Neuronal stem cell (in vitro differentiated cells): ENCODE data around the gene SPPL2B.
A peak's percentile ranks its signal among the peaks of the same experiment; 100 is the strongest.

Experiments used
- DNase-seq: peaks from one replicate; pipeline ENCODE4 v3.0.0-alpha.2; 2013; ENCODE audit warnings: low spot score
- H2AFZ ChIP-seq: one replicate; pipeline ENCODE4 v1.6.1; 2013; ENCODE audit warnings: mild to moderate bottlenecking, low read length, inconsistent platforms
- H2AK5ac ChIP-seq: 2 replicates; pipeline ENCODE4 v1.6.1; 2013; ENCODE audit warnings: low read depth, mild to moderate bottlenecking, inconsistent platforms, low read length, moderate library complexity, mixed read lengths
- H2BK120ac ChIP-seq: 2 replicates; pipeline ENCODE4 v1.6.1; 2013; ENCODE audit warnings: low read depth, mild to moderate bottlenecking, inconsistent platforms, low read length, moderate library complexity, mixed read lengths
- H2BK12ac ChIP-seq: one replicate; pipeline ENCODE4 v1.6.1; 2013; ENCODE audit warnings: low read length, inconsistent platforms
- H2BK15ac ChIP-seq: 2 replicates; pipeline ENCODE4 v1.6.1; 2013; ENCODE audit warnings: mild to moderate bottlenecking, low read length, inconsistent platforms, mixed read lengths
- H2BK5ac ChIP-seq: one replicate; pipeline ENCODE4 v1.6.1; 2013; ENCODE audit warnings: inconsistent platforms, mild to moderate bottlenecking, low read length, moderate library complexity
- H3K14ac ChIP-seq: one replicate; pipeline ENCODE4 v1.6.1; 2013; ENCODE audit warnings: low read length, inconsistent platforms
- H3K18ac ChIP-seq: 2 replicates; pipeline ENCODE4 v1.6.1; 2013; ENCODE audit warnings: low read length, inconsistent platforms
- H3K23ac ChIP-seq: 2 replicates; pipeline ENCODE4 v1.6.1; 2013; ENCODE audit warnings: low read depth, mild to moderate bottlenecking, mixed read lengths, low read length, inconsistent platforms; ENCODE audit not compliant: poor library complexity
- H3K27ac ChIP-seq: replicated peaks from 3 replicates; pipeline ENCODE4 v1.5.1; 2013; ENCODE audit warnings: low read length, inconsistent platforms
- H3K27me3 ChIP-seq, 3 experiments: 2 replicates each; pipeline ENCODE4 v1.6.1; 2013; ENCODE audit warnings: low read length in 3 of 3, mild to moderate bottlenecking in 2 of 3, inconsistent platforms in 1 of 3, low read depth in 1 of 3, mixed read lengths in 1 of 3, moderate library complexity in 1 of 3; ENCODE audit not compliant: control insufficient read depth in 3 of 3, insufficient read depth in 3 of 3
- H3K36me3 ChIP-seq, 2 donors: replicated peaks in 1 of 2; 2 replicates each; pipeline ENCODE4 v1.6.1; 2013; ENCODE audit warnings: low read length in 2 of 2; ENCODE audit not compliant: control insufficient read depth in 2 of 2, insufficient read depth in 2 of 2
- H3K4ac ChIP-seq: 2 replicates; pipeline ENCODE4 v1.6.1; 2013; ENCODE audit warnings: inconsistent platforms, mild to moderate bottlenecking, low read length, moderate library complexity
- H3K4me1 ChIP-seq, 2 donors: 1 replicate in 1 of 2; 2 replicates in 1 of 2; pipeline ENCODE4 v1.6.1; 2013; ENCODE audit warnings: low read length in 2 of 2, low read depth in 1 of 2; ENCODE audit not compliant: control insufficient read depth in 2 of 2, insufficient read depth in 1 of 2
- H3K4me2 ChIP-seq: one replicate; pipeline ENCODE4 v1.6.1; 2013; ENCODE audit warnings: mild to moderate bottlenecking, low read length, inconsistent platforms; ENCODE audit not compliant: insufficient read depth, poor library complexity, severe bottlenecking
- H3K4me3 ChIP-seq, 2 donors: 2 replicates each; pipeline ENCODE4 v1.5.1; 2013; ENCODE audit warnings: low read length in 2 of 2, mild to moderate bottlenecking in 2 of 2, inconsistent platforms in 1 of 2, moderate library complexity in 1 of 2
- H3K79me1 ChIP-seq: one replicate; pipeline ENCODE4 v1.6.1; 2013; ENCODE audit warnings: low read depth, mild to moderate bottlenecking, inconsistent platforms, low read length, moderate library complexity
- H3K9ac ChIP-seq: one replicate; pipeline ENCODE4 v1.6.1; 2013; ENCODE audit warnings: mild to moderate bottlenecking, low read depth, low read length, inconsistent platforms; ENCODE audit not compliant: poor library complexity
- H3K9me3 ChIP-seq, 2 donors: replicated peaks in 1 of 2; 2 replicates each; pipeline versions ENCODE3 to v1.6.1; 2013; ENCODE audit warnings: low read length in 2 of 2, mild to moderate bottlenecking in 2 of 2, inconsistent platforms in 1 of 2, low read depth in 1 of 2, mixed read lengths in 1 of 2, moderate library complexity in 1 of 2; ENCODE audit not compliant: control insufficient read depth in 2 of 2, insufficient read depth in 1 of 2
- H4K8ac ChIP-seq: one replicate; pipeline ENCODE4 v1.6.1; 2013; ENCODE audit warnings: low read depth, mild to moderate bottlenecking, inconsistent platforms, low read length, moderate library complexity
- H4K91ac ChIP-seq: one replicate; pipeline ENCODE4 v1.6.1; 2013; ENCODE audit warnings: low read length, low read depth, mild to moderate bottlenecking, inconsistent platforms; ENCODE audit not compliant: poor library complexity
- WGBS, 2 donors: extraction: QIAGEN DNeasy Blood & Tissue Kit; methylation state at CpG; one replicate each; pipeline ENCODE4 v1.1.7; 2013; ENCODE audit warnings: missing lambda C conversion rate in 2 of 2, mixed read lengths in 1 of 2; ENCODE audit not compliant: insufficient read length in 2 of 2, insufficient replicate concordance in 1 of 2; ENCODE audit errors: extremely low coverage in 2 of 2; 5-methylcytosine and 5-hydroxymethylcytosine counted together

The SPPL2B gene

DNA sequence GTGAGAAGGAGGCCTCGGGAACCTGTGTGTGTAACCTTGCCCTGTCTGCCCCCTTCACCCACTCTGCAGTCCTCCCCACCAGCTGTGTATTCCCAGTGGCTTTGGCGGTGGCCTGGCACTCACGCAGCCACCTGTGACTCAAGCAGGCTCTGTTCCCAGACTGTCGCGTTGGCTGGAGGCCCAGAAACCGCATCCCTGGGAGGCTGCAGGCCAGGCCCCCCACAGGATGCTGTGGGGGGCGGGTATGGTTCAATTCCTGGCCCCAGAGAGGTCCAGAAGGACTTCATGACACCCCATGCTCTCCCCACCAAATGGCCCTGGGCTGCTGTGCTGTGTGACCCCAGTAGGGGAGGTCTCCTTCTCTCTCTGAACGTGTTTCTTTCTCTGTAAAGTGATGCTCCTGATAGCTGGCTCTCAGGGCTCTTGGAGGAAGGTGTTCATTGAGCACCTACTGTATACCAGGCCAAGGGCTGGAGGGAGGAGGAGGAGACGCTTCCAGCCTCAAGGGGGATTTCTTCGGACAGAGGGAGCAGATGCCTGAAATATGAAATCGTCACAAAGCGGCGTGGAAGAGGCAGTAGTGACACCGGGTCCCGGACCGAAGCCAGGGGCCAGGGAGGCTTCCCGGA, 18.6 kb upstream of the SPPL2B start:
- Histone ChIP-seq H2BK12ac (no peak overlapping the region), H3K27ac (no peak overlapping the region), H3K4me3 (no peak overlapping the region), H3K4me2 (no peak overlapping the region), H3K9me3 (peaks cover 4 to 5% of the 10 kb centered on the region in 2 donors), H3K14ac (no peak overlapping the region), H2AK5ac (peak overlapping the region; percentile 88), H2BK15ac (no peak overlapping the region), H3K18ac (peak overlapping the region; percentile 65), H3K27me3 (peaks cover 0 to 60% (median 24%) of the 10 kb centered on the region in 3 experiments), H3K9ac (no peak overlapping the region), H3K79me1 (no peaks in the 10 kb centered on the region), H4K91ac (no peak overlapping the region), H2BK5ac (no peak overlapping the region), H2AFZ (no peak overlapping the region), H4K8ac (no peak overlapping the region), H2BK120ac (no peak overlapping the region), H3K23ac (peak overlapping the region; percentile 43), H3K4me1 (peaks cover 0 to 1% of the 10 kb centered on the region in 2 donors), H3K4ac (no peak overlapping the region), H3K36me3 (no peaks in the 10 kb centered on the region)
- DNase-seq: no peak
- WGBS, 2 donors: no CpG with 5 or more reads among the region's 17 CpGs

DNA sequence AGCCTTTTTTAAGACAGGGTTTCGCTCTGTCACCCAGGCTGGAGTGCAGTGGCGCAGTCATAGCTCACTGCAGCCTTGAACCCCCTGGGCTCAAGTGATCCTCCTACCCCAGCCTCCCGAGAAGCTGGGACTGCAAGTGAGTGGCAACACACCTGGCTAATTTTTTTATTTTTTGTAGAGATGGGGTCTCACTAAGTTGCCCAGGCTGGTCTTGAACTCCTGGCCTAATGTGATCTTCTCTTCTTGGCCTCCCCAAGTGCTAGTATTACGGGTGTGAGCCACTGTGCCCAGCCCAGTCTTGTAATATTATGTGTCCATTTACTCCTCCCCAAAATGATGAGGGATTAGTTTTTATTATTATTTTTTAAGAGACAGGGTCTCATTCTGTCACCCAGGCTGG, 17.4 kb upstream of the SPPL2B start:
- Histone ChIP-seq H4K8ac (no peak overlapping the region), H3K9me3 (peaks cover 5 to 11% of the 10 kb centered on the region in 2 donors), H3K14ac (no peak overlapping the region), H3K9ac (no peak overlapping the region), H3K4me2 (no peak overlapping the region), H2AFZ (no peak overlapping the region), H3K27ac (no peak overlapping the region), H2BK12ac (no peak overlapping the region), H3K23ac (no peak overlapping the region), H2AK5ac (no peak overlapping the region), H3K4ac (no peak overlapping the region), H3K36me3 (no peaks in the 10 kb centered on the region), H3K4me3 (no peak overlapping the region), H2BK120ac (no peak overlapping the region), H3K79me1 (no peaks in the 10 kb centered on the region), H3K27me3 (peaks cover 0 to 47% (median 22%) of the 10 kb centered on the region in 3 experiments), H3K4me1 (peaks cover 2% of the 10 kb centered on the region in 2 donors), H3K18ac (no peak overlapping the region), H2BK15ac (no peak overlapping the region), H2BK5ac (no peak overlapping the region), H4K91ac (no peak overlapping the region)
- no peak for DNase-seq
- no CpG with 5 or more reads among the region's 4 CpGs for WGBS, 2 donors

DNA sequence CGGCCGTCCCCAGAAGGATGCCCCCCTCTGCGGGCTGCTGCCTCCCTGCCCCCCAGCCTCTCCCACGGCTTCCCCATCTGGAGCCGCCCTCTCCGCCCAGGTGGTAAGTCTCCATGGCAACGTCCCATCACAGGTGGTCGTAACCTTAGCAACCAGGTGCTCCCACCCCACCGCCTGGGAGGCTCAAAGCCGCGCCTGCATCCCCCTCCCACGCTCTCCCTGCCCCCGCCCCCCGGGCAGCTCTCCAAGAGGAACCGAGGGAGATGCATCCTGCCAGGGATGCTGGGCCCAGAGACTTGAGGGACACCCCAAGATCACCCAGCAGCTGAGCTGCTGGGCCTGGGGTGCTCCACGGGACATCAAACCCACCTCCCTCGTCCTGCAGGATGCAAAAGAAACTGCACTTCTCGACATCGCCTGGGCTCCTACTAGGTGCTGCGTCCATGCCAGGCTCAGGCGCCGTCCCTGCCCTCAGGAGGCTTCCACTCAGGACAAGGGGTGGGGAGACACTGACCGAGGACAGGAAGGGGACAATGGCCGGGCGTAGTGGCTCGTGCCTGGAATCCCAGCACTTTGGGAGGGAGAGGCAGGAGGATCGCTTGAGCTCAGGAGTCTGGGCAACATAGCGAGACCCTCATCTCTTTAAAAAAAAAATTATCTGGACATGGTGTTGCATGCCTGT, 15.5 kb upstream of the SPPL2B start:
- Histone ChIP-seq H2AFZ (no peak overlapping the region), H3K27me3 (peaks cover 0 to 29% (median 9%) of the 10 kb centered on the region in 3 experiments), H3K9me3 (peaks cover 5 to 11% of the 10 kb centered on the region in 2 donors), H4K91ac (no peak overlapping the region), H3K23ac (peak overlapping the region; percentile 85), H3K4me1 (peaks cover 4 to 8% of the 10 kb centered on the region in 2 donors), H3K4me2 (no peak overlapping the region), H3K4ac (peak overlapping the region; percentile 53), H3K79me1 (peaks cover 2% of the 10 kb centered on the region), H3K18ac (no peak overlapping the region), H3K4me3 (peak overlapping the region in 1 of 2 donors; percentile 61), H3K9ac (peak overlapping the region; percentile 21), H2BK15ac (no peak overlapping the region), H2BK12ac (peak overlapping the region; percentile 58), H4K8ac (no peak overlapping the region), H2BK5ac (no peak overlapping the region), H3K36me3 (no peaks in the 10 kb centered on the region), H3K27ac (no peak overlapping the region), H2BK120ac (no peak overlapping the region), H2AK5ac (peak overlapping the region; percentile 37), H3K14ac (peak overlapping the region; percentile 21)
- no peak for DNase-seq
- no CpG with 5 or more reads among the region's 28 CpGs for WGBS, 2 donors

DNA sequence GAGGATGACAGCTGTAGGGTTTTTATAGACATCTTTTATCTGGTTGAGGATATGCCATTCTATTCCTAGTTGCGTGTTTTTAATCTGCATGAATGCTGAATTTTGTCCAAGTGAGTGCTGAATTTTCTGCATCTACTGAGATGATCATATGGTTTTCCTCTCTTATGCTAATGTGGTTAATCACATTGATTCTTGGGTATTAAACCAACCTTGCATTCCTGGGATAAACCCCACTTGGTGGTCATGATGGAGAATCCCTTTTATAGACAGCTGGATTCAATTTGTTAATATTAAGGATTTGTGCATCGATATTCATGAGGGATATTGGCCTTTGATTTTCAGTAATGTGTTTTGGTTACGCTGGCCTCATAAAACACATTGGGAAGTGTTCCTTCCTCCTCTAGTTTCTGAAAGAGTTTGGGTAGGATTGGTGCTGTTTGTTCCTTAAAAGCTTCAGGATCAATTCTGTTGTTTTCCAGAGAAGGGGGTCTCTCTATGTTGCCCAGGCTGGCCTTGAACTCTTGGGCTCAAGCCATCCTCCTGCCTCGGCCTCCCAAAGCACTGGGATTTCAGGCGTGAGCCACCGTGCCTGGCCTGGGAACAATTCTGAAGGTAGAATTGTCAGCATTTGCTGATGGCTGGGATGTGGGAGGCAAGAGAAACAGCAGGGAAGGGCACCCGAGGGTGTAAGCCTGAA, 13.2 kb upstream of the SPPL2B start:
- DNase-seq: no peak
- WGBS, 2 donors: no CpG with 5 or more reads among the region's 7 CpGs
- H3K9me3 ChIP-seq: peaks cover 5 to 11% of the 10 kb centered on the region in 2 donors

More for the DNA sequence above, 13.2 kb upstream of the SPPL2B start:
- Histone ChIP-seq H3K4ac (no peak overlapping the region), H4K8ac (no peak overlapping the region), H3K4me2 (no peak overlapping the region), H2BK120ac (no peak overlapping the region), H4K91ac (no peak overlapping the region), H2AK5ac (no peak overlapping the region), H2BK15ac (no peak overlapping the region), H3K4me1 (peaks cover 4 to 13% of the 10 kb centered on the region in 2 donors), H3K4me3 (no peak overlapping the region), H3K18ac (no peak overlapping the region), H3K27ac (no peak overlapping the region), H3K23ac (no peak overlapping the region), H3K9ac (no peak overlapping the region), H3K79me1 (peaks cover 2% of the 10 kb centered on the region), H3K27me3 (peaks cover 0 to 7% (median 0%) of the 10 kb centered on the region in 3 experiments), H3K36me3 (no peaks in the 10 kb centered on the region), H3K14ac (no peak overlapping the region), H2BK5ac (no peak overlapping the region), H2BK12ac (no peak overlapping the region), H2AFZ (peak overlapping the region; percentile 89)
